Measurements from ENCODE around the gene ST6GALNAC6. TPM values are rescaled to one million over a fixed set of nuclear protein-coding genes. Genes with fewer than 3 reads are reported as not detected.

The ST6GALNAC6 gene
- total and polyA plus RNA-seq, 10 of the 15 experiments (the other 5 are each of a cell fraction or from before 2014, with no cell fraction given): 0.40 to 27.0 (median 16.8) TPM

DNA sequence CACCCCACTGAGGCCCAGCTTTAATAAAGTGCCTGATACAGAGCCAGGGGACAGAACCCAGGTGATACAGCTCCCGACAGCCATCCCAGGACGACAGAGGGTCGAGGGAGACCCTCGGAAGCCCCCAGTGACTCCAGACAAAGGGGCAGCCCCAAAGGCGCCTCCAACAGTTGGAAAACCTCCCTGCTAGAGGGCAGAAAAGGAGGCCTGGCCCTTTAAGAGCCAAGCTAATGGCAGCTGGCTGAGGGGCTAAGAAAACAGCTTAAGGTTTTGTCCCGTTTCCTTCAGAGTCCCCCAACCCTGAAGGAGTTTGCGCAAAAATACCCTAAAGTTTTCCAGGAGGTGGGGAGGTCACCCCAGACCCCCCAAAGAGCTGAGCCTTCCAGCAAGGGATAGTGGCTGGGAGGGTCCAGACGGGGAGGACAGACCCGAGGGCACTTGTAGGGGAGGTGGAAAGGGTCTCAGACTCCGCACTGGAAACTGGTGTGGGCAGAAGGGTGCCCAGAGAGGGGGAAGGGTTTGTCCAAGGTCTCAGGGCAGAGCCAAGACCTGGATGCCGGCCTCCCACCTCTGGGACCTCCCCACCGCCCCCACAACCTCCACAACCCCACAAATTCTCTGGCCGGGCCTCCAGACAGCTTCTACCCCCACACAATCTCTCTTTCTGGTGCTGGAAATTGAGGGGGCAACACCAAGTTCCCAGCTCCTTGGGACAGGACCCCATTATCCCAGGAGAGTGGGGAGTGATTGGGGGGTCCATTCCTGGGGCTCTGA lies 13.7 kb downstream of the ST6GALNAC6 start:
- BruUV-seq (replicated peaks): no TSS peak
- TF ChIP-seq HDAC2 (IDR thresholded peaks at IDR 0.05) (no peak), HSF1 (IDR thresholded peaks at IDR 0.05; ENCODE audit: low read depth, low read length) (no peak), E2F8 (IDR thresholded peaks at IDR 0.05; ENCODE audit: low read depth, partially characterized antibody) (no peak), PML (IDR thresholded peaks at IDR 0.05; ENCODE audit: low read length) (no peak), CBX5 (IDR thresholded peaks at IDR 0.05; ENCODE audit: low read depth) (no peak), SREBF2 (IDR thresholded peaks at IDR 0.05; ENCODE audit: low read length) (no peak), EGR1 (IDR thresholded peaks at IDR 0.05; ENCODE audit: borderline replicate concordance in 1 of 2, low read depth in 2 of 2, low read length in 2 of 2) (no peak)
- TF ChIP-seq, protein P1, sequence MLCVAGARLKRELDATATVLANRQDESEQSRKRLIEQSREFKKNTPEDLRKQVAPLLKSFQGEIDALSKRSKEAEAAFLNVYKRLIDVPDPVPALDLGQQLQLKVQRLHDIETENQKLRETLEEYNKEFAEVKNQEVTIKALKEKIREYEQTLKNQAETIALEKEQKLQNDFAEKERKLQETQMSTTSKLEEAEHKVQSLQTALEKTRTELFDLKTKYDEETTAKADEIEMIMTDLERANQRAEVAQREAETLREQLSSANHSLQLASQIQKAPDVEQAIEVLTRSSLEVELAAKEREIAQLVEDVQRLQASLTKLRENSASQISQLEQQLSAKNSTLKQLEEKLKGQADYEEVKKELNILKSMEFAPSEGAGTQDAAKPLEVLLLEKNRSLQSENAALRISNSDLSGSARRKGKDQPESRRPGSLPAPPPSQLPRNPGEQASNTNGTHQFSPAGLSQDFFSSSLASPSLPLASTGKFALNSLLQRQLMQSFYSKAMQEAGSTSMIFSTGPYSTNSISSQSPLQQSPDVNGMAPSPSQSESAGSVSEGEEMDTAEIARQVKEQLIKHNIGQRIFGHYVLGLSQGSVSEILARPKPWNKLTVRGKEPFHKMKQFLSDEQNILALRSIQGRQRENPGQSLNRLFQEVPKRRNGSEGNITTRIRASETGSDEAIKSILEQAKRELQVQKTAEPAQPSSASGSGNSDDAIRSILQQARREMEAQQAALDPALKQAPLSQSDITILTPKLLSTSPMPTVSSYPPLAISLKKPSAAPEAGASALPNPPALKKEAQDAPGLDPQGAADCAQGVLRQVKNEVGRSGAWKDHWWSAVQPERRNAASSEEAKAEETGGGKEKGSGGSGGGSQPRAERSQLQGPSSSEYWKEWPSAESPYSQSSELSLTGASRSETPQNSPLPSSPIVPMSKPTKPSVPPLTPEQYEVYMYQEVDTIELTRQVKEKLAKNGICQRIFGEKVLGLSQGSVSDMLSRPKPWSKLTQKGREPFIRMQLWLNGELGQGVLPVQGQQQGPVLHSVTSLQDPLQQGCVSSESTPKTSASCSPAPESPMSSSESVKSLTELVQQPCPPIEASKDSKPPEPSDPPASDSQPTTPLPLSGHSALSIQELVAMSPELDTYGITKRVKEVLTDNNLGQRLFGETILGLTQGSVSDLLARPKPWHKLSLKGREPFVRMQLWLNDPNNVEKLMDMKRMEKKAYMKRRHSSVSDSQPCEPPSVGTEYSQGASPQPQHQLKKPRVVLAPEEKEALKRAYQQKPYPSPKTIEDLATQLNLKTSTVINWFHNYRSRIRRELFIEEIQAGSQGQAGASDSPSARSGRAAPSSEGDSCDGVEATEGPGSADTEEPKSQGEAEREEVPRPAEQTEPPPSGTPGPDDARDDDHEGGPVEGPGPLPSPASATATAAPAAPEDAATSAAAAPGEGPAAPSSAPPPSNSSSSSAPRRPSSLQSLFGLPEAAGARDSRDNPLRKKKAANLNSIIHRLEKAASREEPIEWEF (IDR thresholded peaks at IDR 0.05; ENCODE audit: insufficient replicate concordance, low read depth, low read length): no peak
- TF ChIP-seq, protein P2, sequence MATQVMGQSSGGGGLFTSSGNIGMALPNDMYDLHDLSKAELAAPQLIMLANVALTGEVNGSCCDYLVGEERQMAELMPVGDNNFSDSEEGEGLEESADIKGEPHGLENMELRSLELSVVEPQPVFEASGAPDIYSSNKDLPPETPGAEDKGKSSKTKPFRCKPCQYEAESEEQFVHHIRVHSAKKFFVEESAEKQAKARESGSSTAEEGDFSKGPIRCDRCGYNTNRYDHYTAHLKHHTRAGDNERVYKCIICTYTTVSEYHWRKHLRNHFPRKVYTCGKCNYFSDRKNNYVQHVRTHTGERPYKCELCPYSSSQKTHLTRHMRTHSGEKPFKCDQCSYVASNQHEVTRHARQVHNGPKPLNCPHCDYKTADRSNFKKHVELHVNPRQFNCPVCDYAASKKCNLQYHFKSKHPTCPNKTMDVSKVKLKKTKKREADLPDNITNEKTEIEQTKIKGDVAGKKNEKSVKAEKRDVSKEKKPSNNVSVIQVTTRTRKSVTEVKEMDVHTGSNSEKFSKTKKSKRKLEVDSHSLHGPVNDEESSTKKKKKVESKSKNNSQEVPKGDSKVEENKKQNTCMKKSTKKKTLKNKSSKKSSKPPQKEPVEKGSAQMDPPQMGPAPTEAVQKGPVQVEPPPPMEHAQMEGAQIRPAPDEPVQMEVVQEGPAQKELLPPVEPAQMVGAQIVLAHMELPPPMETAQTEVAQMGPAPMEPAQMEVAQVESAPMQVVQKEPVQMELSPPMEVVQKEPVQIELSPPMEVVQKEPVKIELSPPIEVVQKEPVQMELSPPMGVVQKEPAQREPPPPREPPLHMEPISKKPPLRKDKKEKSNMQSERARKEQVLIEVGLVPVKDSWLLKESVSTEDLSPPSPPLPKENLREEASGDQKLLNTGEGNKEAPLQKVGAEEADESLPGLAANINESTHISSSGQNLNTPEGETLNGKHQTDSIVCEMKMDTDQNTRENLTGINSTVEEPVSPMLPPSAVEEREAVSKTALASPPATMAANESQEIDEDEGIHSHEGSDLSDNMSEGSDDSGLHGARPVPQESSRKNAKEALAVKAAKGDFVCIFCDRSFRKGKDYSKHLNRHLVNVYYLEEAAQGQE (IDR thresholded peaks at IDR 0.05; ENCODE audit: low read depth, low read length): no peak

More for the DNA sequence above, 13.7 kb downstream of the ST6GALNAC6 start:
- DNase-seq (ENCODE audit: low read depth, low spot score) (no peak), FAIRE-seq (no peak), ATAC-seq (no peak)
- Histone ChIP-seq H3K9me3 (replicated peaks; ENCODE audit: control insufficient read depth, insufficient read depth, low read length) (no peaks in the 10 kb centered on the region), H3K4me2 (ENCODE audit: control insufficient read depth, insufficient read depth) (no peak overlapping the region), H3K27ac (ENCODE audit: control insufficient read depth, insufficient read depth) (no peak overlapping the region), H3K27me3 (replicated peaks in 1 of 2; ENCODE audit: control insufficient read depth in 2 of 2, insufficient read depth in 2 of 2, low read length in 1 of 2) (no peaks in the 10 kb centered on the region), H3K9ac (ENCODE audit: control insufficient read depth, insufficient read depth, low read length) (no peak overlapping the region), H2AFZ (ENCODE audit: control insufficient read depth, low read depth, low read length) (no peak overlapping the region), H3K4me1 (ENCODE audit: control insufficient read depth, insufficient read depth, low read length) (no peaks in the 10 kb centered on the region; the same call in 1 of the 2 replicates), H3K4me3 (no peak overlapping the region), H3K36me3 (ENCODE audit: control insufficient read depth in 2 of 2, insufficient read depth in 2 of 2, low read length in 1 of 2) (peaks cover 4 to 9% of the 10 kb centered on the region in 2 experiments; a peak in 3 of 4 replicates), H4K20me1 (ENCODE audit: control insufficient read depth, insufficient read depth) (no peaks in the 10 kb centered on the region), H3K79me2 (ENCODE audit: control insufficient read depth, insufficient read depth, low read length) (no peaks in the 10 kb centered on the region)
- SMC1A ChIA-PET (ENCODE audit: uncharacterized antibody, unreplicated experiment): no interaction called here
- intact Hi-C loops (cut with micrococcal nuclease; ENCODE audit: unreplicated experiment) (no loop called here), in situ Hi-C loops (cut with MboI) (no loop called here)
- RAD21 ChIA-PET (ENCODE audit: unreplicated experiment): no interaction called here
- POLR2A ChIA-PET: interaction anchor here (0.6 to 1.3 kb wide), 5 partner anchors 9 to 990 kb away, joined by 3 to 4 read pairs (median 4); no protein-coding TSS in a partner anchor
- CTCF ChIA-PET: interaction anchor here (1.3 to 1.4 kb wide), 2 partner anchors 35 to 151 kb away, joined by 5 read pairs; partner anchors contain the start of gene TOR2A
- WGBS (ENCODE audit: insufficient coverage, insufficient replicate concordance, low lambda C conversion rate, missing lambda C conversion rate): 47% methylated on average over 13 of the region's 13 CpGs

Data from GM12878 (cell line).